NCI-H2171 (cell line): Measurements from ENCODE around the gene ZFTA.
"Not testable (repeated sequence)": the region's sequence is repeated elsewhere in the genome, so short reads cannot be mapped to it uniquely, and the experiment has no call there.

Source experiments
- DNase-seq: peaks from one replicate; lab custom pipeline; 2025; lab: John Stamatoyannopoulos, UW

Gene ZFTA

DNA sequence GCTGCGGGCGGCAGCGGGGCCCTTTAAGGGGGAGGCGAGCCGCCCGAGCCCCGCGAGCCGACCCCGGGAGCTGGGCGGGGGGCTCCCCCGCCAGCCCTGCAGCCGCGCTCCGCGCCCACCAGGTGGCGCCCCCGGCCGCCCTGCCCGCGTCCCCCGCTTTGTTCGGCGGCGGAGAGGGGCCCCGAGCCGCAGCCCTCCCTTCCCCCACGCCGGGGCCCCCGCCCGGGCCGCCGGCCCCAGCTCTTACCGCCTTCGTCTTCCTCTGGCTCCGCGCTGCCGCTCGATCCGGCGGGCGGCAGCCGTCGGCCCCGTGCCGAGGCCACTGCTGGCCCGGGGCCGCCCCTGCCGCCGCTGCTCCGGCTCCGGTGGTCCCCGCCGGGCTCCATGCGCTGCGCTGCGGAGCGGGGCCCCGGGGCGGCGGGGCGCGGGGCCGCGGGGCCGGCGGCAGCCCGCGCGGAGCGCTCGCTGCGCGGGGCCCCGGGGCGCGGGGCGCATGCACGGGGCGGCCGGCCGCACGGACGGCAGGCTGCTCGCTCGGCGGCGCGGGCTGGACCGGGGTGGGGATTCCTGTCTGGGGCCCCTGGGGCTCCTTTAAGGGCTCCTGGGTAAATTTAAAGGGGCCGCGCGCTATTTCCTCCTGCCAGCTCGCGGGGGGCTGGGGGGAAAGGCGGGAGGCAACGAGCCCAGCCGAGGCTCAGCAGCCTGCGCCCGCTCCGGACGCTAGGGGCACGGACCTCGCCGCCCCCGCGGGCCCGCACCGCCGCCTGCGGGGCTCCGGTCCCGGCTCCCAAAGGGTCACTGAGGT is at the start of gene ZFTA:
ZFTA (minus strand) TSS at position 539 of the 805 bp plus-strand sequence; CDS start at position 386, 153 bp downstream.
- DNase-seq, result peak; percentile 53

DNA sequence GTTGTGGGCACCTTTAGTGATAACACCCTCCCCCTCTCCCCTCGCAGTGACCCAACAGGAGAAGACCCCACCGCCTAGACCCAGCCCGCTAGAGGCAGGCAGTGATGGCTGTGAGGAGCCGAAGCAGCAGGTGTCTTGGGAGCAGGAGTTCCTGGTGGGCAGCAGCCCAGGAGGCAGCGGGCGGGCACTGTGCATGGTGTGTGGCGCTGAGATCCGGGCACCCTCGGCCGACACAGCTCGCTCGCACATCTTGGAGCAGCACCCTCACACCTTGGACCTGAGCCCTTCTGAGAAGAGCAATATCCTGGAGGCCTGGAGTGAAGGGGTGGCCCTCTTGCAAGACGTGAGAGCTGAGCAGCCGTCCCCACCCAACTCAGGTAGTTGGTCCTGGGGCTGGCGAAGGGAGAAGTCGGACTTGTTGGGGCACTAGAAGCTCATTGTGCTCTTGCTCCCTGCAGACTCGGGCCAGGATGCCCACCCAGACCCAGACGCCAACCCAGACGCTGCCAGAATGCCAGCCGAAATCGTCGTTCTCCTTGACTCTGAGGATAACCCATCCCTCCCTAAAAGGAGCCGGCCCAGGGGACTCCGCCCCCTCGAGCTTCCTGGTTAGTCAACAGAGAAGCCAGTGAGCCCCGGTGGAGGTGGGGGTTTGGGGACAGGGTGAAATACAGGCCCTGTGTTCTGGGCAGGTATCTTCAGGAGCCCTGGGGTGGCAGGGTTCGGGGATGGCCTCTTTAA is 49.4 kb upstream of the ZFTA start:
- DNase-seq, result no peak

DNA sequence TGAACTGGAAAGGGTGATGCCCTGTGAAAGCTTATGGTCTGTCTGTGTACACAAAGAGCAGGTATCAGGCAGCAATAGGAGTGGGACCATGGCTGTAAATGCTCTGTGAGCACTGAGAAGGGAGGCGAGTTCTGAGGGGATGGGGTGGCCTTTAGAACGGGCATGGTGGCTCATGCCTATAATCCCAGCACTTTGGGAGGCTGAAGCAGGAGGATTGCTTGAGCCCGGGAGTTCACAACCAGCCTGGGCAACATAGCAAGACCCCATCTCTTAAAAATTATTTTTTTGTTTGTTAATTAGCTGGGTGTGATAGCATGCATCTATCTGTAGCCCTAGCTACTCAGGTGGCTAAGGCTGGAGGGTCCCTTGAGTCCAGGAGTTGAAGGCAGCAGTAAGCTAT is 48.2 kb upstream of the ZFTA start:
- no peak for DNase-seq

DNA sequence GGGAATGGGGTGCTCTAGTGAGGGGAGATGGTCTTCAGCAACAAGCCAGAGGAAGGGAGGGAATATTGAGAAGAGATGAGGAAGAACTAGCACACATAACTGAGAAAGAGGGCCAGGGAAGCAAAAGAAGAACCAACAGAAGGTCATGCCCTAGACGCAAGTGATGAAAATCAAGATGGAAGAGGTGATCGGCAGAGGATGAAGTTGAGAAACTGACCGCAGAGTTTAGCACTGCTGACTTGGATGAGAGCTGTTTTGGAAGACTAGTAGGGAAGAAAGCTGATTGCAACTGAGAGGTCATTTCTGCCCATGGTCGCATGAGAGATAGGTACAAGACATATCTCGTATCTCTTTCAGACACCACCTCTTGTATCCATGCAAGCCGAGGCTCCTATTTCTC is 47.6 kb upstream of the ZFTA start:
- no peak for DNase-seq

DNA sequence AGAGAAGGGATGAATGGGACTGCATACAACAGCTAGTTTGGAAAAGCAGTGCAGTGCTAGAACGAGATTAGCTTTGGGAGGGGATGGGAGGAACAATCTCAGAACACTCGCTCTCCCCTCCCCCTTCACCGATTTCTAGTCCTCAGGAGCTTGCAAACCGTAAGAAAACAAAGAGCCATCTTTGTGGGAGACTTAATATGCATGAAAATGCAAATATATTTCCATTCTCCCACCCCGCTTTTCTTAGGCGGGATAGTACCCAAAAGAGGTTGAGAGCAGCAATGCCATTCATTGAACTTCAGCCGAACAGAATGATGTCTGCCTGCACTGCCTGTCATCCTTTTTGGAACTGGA is 45.8 kb upstream of the ZFTA start:
- no peak for DNase-seq

DNA sequence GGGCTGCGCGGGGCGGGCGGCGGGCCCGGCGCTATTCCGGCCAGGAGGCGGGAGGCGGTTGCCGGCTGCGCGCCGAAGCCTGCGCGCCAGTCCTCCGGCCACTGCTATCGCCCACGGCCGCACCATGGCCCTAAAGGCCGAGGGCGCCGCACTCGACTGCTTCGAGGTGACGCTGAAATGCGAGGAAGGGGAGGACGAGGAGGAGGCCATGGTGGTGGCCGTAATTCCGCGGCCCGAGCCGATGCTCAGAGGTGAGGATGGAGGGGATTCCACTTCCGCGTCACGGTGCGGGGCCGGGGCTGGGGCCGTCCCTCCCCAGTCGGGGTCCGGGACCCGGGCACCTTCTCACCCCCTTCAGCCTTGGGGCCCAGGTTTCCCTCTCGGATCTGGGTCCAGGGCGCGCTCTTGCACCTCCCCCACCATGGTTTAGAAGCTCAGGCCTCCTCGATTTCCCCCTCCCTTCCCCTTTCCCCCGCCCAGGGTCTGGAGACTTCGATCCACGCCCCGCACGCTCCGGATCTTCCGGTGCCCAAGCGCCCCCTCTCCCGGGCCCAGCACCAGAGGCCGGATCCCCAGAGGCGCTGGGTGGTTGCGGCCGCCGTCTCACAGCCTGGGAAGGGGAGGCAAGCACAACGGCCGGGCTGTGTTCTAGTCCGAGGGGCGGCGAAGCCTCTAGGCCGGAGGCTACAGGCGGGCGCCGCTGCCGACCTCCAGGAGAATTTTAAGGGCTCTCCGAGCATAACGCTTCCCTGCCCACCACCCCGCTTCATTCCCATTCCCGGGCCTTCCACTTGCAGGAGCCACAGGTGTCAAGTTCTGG is 45.2 kb upstream of the ZFTA start:
- DNase-seq, result peak; percentile 31

DNA sequence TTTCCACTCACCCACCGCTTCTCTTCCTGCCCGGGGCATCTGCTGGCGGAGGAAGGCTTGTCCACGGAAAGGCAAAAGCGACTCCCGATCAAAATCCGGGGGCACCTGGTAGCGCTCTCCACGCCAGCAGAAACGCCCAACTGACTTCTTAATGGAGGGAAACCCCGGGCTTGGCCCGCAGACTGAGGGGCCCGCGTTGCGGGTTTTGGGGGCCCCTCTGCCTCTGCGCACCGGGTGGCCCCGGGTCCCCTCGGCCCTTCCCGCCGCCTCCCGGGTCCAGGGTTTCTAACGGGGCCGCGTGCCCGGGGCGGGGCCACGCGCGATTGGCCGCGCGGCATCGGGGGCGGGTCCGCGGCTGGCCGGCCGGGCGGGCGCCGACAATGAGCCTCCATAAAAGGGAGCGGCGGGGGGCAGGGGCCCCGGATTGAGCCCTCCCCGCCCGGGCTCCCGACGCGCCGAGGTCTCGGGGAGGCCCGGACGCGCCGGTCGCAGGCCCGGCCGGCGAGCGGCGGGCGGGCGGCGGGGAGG is 44.5 kb upstream of the ZFTA start, which contains the start of gene SPINDOC:
SPINDOC (plus strand) TSS at position 422 of the 528 bp plus-strand sequence. CDS start 231 bp downstream, outside the sequence.
- peak; percentile 73 for DNase-seq

DNA sequence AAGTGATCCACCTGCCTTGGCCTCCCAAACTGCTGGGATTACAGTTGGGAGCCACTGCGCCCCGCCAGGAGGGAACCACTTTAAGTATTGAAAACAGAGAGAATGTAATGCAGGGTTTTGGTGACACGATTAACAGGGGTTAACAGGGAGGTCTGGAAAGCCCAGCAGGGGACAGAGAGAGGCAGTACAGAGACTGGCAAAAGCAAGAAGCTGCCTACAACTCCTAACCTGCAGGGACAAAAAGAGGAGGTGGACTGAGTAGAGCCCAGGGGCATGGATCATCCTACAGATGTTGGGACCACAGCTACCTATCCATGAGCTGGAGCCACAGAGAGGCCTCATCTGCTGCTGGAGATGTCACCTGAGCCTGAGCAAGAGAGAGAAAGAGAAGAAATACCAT is 42.9 kb upstream of the ZFTA start:
- DNase-seq, result no peak

DNA sequence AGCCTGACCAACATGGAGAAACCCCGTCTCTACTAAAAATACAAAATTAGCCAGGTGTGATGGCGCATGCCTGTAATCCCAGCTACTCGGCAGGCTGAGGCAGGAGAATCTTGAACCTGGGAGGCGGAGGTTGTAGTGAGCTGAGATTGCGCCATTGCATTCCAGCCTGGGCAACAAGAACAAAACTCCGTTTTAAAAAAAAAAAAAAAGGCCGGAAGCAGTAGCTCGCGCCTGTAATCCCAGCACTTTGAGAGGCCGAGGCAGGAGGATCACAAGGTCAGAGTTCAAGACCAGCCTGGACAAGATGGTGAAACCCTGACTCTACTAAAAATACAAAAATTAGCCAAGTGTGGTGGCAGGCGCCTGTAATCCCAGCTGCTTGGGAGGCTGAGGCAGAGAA is 41.8 kb upstream of the ZFTA start:
- DNase-seq, result not testable (repeated sequence)

DNA sequence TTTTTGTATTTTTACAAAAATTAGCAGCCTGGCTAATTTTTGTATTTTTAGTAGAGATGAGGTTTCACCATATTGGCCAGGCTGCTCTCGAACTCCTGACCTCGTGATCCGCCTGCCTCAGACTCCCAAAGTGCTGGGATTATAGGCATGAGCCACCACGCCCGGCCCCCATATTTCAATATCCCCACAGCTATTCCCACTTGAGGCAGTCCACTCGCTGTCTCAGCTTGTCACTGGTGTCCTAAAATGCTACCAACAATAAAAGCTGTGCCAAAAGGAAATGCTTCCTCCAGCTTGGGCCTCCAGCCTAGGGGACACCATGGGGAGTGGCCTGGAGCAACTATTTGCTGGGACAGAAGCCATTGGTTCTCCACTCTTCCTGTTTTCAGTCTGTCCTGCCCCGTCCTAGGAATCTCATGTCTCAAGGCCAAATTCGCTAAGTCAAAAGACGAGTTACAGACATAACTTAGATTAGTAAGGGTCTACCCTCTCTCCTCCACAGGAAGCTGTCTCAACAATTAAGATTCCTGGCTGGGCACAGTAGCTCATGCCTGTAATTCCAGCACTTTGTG is 37.4 kb upstream of the ZFTA start:
- no peak for DNase-seq

DNA sequence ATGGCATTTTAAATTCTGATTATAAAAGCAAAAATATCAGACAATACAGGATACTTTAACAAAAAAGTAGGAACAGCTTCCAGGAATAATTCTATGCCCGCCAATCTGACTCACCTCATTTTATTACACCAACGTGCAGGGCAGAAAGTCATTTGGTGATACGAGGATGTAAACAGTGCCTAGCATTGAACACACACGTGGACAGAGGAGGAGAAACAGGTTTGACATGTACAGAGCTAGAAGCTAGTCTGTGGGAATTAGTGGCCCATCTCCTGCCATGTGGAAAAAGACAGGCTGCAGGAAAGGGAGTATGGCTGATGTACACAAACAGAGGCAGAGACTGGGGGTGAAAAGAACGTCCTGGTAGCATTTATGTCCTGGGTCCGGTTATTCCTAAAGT is 35.7 kb upstream of the ZFTA start:
- DNase-seq, result no peak

DNA sequence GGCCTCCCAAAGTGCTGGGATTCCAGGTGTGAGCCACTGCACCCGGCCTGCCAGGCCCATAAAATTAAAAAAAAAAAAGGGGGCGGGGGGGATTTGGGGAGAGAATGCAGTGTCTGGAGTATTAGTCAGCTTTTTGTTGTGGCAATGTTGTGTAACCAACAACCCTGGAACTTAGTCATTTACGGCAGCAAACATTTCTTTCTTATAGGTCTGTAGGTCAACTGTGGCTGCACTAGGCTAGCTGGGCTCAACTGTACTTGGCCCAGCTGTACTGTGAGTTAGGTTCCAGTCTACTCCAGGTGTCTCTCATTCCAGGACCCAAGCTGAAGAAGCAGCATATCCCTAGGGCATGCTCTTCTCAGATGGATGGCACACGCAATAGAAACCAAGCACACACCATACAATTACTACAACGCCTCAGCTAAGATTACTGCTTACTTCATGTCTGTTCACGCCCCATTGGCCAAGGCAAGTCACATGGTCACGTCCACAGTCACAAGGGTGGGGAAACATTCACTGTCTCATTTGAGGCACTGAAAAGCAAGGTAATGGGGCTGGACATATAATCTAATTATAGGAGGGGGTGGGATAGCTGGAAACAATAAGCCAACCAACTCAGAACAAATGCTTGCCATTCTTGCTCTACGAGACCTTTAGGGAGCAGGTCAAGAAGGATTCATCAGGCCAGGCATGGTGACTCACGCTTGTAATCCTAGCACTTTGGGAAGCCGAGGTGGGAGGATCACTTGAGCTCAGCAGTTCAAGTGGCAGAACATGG is 34.3 kb upstream of the ZFTA start:
- no peak for DNase-seq

DNA sequence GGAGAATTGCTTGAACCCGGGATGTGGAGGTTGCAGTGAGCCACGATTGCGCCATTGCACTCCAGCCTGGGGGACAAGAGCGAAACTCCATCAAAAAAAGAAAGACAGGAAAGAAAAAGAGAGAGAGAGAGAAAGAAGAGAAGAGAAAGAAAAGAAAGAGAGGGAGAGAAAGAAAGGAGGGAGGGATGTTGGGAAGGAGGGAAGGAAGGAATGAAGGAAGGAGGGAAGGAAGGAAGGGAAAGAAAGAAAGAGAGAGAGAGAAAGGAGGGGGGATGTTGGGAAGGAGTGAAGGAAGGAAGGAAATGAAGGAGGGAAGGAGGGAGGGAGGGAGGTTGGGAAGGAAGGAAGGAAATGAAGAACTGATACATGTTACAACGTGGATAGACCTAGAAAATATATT is 32.3 kb upstream of the ZFTA start:
- DNase-seq, result no peak

DNA sequence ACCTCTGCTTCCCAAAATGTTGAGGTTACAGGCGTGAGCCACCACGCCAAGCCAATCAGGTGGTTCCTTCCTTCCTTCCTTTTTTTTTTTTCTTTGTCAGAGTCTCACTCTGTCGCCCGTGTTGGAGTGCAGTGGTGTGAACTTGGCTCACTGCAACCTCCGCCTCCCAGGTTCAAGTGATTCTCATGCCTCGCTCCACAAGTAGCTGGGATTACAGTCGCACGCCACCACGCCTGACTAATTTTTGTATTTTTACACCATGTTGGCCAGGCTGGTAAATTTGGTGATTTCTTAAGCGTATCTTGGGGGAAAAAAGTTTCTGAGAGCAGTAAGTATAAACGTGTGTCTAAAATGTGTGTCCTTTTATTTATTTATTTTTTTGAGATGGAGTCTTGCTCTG is 26.5 kb upstream of the ZFTA start:
- DNase-seq, result no peak

DNA sequence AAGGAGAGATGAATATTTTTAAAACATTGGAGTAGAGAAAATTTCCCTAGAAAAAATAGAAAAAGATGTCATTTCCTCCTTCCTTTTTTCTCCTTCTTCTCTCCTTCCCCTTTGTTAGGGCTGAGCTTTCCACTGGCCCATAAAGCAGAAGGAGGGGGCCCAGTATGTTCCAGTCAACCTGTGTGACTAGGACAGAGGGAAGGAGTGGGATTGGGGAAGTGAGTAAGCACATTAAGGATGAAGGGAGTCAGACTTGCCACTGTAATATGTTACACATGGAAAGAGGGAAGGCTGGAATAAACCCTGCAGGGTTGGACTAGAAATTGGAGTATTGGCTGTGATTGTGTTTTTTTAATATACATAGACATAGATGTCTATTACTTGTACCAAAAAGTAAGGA is 24.6 kb upstream of the ZFTA start:
- DNase-seq, result no peak

DNA sequence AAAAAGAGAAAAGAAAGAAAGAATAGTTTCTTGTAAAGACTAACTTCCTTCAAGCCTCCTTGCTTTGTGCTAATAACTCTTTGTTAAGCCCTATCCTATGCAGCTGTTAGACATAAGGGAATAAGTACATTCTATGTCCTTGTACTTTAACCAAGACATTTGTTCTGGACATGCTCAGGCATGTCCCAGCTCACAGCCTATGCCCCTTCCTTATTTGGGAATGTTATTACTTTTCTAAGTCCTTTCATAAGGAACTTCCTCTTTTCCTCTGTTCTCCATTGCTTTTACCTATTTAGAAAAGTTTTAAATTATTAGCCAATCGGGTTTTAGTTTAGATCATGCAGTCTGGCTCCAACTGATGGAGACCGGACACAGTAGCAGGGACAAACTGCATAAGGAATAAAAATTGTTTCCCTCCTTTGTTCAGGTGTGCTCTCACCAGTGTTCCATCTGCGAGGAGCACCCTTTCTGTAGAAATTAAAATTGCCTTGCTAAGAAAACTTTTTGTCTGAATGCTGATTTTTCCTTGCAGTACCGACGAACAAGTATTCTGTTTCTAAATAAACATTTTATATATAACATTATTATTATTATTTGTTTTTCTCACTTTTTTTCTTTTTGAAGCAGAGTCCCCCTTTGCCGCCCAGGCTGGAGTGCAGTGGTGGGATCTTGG is 23.1 kb upstream of the ZFTA start:
- DNase-seq, result no peak

DNA sequence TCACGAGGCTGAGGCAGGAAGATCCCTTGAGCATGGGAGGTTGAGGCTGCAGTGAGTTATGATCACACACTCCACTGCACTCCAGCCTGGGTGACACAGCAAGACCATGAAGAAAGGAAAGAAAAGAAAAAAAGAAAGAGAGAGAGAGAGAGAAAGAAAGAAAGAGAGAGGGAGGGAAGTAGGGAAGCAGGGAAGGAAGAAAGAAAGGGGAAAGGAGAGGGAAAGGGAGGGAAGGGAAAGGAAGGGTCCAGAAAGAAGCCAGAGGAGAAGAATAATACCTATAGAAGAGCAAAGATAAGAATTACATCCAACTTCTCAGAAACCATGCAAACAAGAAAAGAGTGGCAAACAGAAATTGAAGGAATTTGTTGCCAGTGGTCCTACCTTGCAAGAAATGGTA is 17.2 kb upstream of the ZFTA start:
- DNase-seq, result no peak

DNA sequence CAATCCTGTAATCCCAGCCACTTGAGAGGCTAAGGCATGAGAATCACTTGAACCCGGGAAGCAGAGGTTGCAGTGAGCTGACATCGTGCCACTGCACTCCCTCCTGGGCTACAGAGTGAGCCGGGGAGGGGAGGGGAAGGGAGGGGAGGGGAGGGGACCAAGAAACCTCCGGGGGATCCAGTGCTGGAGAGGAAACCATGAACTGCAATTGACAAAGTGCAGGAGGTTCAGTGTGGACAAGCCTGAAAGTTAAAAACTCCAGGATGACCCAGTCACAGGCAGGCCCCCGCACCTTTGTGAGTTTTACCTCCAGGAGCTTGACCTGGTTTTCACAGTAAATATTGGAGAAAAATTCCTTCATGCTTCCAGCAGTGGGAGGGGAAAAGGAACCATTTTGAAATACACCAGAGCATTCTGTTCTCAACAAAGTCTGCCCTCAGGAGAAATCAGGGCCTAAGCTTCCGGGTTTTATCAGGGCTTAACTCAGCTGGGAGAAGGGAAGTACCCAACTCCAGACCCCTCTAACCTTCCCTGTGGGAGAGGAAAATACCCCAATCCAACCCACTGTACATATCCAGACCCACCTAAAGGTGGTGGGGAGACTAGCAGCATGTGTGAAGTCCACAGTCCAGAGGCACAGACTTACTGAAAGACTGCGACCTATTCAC is 15.5 kb upstream of the ZFTA start:
- no peak for DNase-seq

DNA sequence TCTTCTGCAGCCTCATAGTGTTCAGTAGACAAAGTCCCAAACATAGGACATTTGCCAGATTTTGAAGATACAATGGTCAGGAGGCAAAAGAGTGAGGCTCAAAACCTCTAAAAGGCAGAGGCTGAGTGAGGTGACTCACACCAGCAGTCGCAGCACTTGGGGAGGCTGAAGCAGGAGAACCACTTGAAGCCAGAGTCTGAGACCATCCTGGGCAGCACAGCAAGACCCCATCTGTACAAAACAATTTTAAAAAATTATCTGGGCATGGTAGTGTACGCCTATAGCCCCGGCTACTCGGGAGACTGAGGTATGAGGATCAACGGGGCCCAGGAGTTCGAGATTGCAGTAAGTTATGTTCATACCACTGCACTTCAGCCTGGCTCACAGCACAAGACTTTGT is 14.2 kb upstream of the ZFTA start:
- DNase-seq, result no peak

DNA sequence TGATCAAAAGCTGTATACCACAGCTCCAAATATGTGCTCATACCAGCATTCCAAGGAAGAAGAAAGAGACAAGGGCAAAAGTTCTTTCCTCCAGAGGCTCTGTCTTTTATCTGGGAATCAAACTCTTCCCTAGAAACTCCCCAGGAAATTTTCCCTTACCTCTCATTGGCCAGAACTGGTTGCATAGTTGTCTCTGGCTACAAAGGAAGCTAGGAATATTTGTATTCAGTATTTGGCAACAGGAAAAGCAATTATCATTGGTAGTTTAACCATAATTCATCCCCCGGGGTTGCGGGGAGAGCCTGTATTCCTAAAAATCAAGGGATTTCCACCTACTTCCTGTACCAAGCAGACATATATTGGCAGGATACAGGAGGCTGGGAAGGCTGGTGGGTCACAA is 10.5 kb upstream of the ZFTA start:
- no peak for DNase-seq
